ENCODE measurements around the gene LRMDA. TPM values are rescaled to one million over a fixed set of nuclear protein-coding genes. Genes with fewer than 3 reads are reported as not detected.

LRMDA gene
- total RNA-seq, 4 donors from 2014 or later = 0.88 to 14.1 (median 5.1) TPM; not detected in 1

GRCh38 chr10:76572021-76572420 is 1140.6 kb downstream of the LRMDA start:
- Histone ChIP-seq H3K4me3 (no peak overlapping the region), H3K9me3 (no peaks in the 10 kb centered on the region), H3K36me3 (no peaks in the 10 kb centered on the region), H3K27ac (no peak overlapping the region), H3K27me3 (no peaks in the 10 kb centered on the region), H3K4me1 (no peaks in the 10 kb centered on the region)
- DNase-seq = no peak
- WGBS, 2 donors = 44 to 47% methylated on average over 1 of the region's 1 CpG
- TF ChIP-seq CTCF (IDR thresholded peaks at IDR 0.05) (no peak), POLR2A (IDR thresholded peaks at IDR 0.05) (no peak)
- intact Hi-C loops (cut with DNase I) = no loop called here

GRCh38 chr10:76576276-76576962 is 1145.0 kb downstream of the LRMDA start:
- Histone ChIP-seq H3K4me1 (peaks cover 0 to 3% (median 0%) of the 10 kb centered on the region in 3 donors), H3K4me3 (no peak overlapping the region), H3K27me3 (no peaks in the 10 kb centered on the region), H3K36me3 (no peaks in the 10 kb centered on the region), H3K9me3 (no peaks in the 10 kb centered on the region), H3K27ac (no peak overlapping the region)
- intact Hi-C loops (cut with DNase I) = no loop called here
- TF ChIP-seq CTCF (IDR thresholded peaks at IDR 0.05) = no peak
- TF ChIP-seq POLR2A (IDR thresholded peaks at IDR 0.05) = no peak
- DNase-seq = no peak
- 31 to 49% methylated on average over 2 to 4 of the region's 4 CpGs for WGBS, 2 donors

GRCh38 chr10:76577455-76577854 is 1146.0 kb downstream of the LRMDA start:
- H3K4me3 ChIP-seq = no peak overlapping the region
- H3K27me3 ChIP-seq = no peaks in the 10 kb centered on the region
- no peak for DNase-seq
- no peaks in the 10 kb centered on the region for H3K9me3 ChIP-seq
- H3K4me1 ChIP-seq = peaks cover 0 to 3% (median 0%) of the 10 kb centered on the region in 3 donors
- H3K27ac ChIP-seq = no peak overlapping the region
- no peak for TF ChIP-seq POLR2A (IDR thresholded peaks at IDR 0.05)
- TF ChIP-seq CTCF (IDR thresholded peaks at IDR 0.05) = no peak
- 84 to 93% methylated on average over 2 of the region's 2 CpGs for WGBS, 2 donors
- H3K36me3 ChIP-seq = no peaks in the 10 kb centered on the region
- intact Hi-C loops (cut with DNase I) = no loop called here

- intact Hi-C loops (cut with DNase I) = no loop called here
- WGBS, 2 donors = 63 to 82% methylated on average over 4 of the region's 4 CpGs
- no peak overlapping the region for H3K27ac ChIP-seq
- H3K9me3 ChIP-seq = no peaks in the 10 kb centered on the region
- no peak for DNase-seq
- no peaks in the 10 kb centered on the region for H3K27me3 ChIP-seq
- no peaks in the 10 kb centered on the region for H3K36me3 ChIP-seq
- H3K4me3 ChIP-seq = no peak overlapping the region
- H3K4me1 ChIP-seq = peaks cover 0 to 3% (median 0%) of the 10 kb centered on the region in 3 donors
- TF ChIP-seq CTCF (IDR thresholded peaks at IDR 0.05) (no peak), POLR2A (IDR thresholded peaks at IDR 0.05) (no peak)
These were observed 1150.3 kb downstream of the LRMDA start for GRCh38 chr10:76581506-76582256.

GRCh38 chr10:76582531-76582930 is 1151.1 kb downstream of the LRMDA start:
- no peak for DNase-seq
- no peak for TF ChIP-seq CTCF (IDR thresholded peaks at IDR 0.05)
- TF ChIP-seq POLR2A (IDR thresholded peaks at IDR 0.05) = no peak
- WGBS, 2 donors = 79 to 85% methylated on average over 1 of the region's 1 CpG
- Histone ChIP-seq H3K4me3 (no peak overlapping the region), H3K4me1 (peaks cover 0 to 3% (median 0%) of the 10 kb centered on the region in 3 donors), H3K9me3 (no peaks in the 10 kb centered on the region), H3K27me3 (no peaks in the 10 kb centered on the region), H3K27ac (peak overlapping the region in 1 of 4 donors; percentile 8), H3K36me3 (no peaks in the 10 kb centered on the region)
- intact Hi-C loops (cut with DNase I) = no loop called here
